ENCODE results near the gene PRKCA.

PRKCA gene

DNA sequence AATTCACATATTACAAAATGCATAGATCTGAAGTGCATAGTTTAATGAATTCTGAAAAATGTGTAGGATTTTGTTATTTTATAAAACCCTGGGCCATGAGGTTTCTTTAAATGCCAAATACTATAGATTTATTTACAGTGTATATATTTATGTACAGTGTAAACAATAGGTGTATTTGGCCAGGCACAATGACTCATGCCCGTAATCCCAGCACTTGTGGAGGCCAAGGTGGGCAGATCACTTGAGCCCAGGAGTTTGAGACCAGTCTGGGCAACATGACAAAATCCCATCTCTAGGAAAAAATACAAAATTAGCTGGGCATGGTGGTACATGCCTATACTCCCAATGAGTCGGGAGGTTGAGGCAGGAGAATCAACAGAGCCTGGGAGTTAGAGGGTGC lies 249.4 kb downstream of the PRKCA start:
- DNase-seq, result no peak

DNA sequence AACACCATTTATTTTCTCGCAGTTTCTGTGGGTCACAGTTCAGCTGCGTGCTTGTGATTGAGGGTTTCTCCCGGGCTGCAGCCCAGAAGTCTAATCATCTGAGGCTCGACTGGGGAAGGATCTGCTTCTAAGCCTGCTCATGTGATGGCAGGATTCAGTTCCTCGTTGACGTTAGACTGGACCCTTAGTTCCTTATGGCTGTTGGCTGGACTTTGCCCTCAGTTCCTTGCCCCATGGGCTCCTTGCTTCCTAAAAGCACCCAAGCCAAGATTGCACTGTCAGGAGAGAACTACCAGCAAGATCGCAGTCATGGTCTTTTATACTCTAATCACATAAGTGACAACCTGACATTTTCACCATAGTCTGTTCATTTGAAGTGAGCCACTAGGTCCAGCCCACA lies 250.0 kb downstream of the PRKCA start:
- no peak for DNase-seq

DNA sequence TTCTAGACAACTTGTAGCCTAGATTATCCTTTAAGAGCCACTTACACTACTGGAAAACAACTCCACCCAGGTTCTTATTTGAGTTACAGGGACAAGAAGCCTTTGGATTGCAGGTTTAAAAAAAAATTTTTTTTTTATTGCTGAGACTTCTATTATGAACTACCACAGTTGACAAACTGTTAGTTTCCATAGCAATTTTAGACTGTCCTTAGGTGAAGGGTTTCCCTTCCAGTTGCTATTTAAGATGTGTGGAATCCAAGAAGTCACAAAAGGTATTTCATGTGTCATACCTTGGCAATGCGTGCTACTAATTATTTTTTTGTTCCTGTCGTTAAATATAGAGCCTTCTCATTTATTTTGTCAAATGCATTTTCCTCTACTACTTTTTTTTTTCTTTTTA lies 253.2 kb downstream of the PRKCA start:
- DNase-seq, result no peak

DNA sequence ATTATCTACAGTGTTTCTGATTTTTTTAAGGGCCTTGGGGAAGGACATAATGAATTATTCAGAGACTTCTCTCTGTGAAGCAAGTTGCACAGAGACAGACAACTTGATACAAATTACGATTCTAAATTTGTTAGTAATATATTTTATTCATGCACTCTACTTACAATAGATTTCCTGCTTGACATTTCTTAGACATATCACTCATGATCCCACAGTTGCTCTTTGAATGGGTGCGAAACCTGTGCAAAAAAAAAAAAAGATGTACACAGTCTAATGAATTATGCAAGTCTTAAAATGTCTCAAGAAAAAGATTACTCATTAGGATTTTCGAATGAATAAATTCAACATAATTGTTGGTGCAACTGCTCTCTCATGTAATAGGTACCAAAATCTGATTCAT lies 254.8 kb downstream of the PRKCA start:
- DNase-seq, result no peak

DNA sequence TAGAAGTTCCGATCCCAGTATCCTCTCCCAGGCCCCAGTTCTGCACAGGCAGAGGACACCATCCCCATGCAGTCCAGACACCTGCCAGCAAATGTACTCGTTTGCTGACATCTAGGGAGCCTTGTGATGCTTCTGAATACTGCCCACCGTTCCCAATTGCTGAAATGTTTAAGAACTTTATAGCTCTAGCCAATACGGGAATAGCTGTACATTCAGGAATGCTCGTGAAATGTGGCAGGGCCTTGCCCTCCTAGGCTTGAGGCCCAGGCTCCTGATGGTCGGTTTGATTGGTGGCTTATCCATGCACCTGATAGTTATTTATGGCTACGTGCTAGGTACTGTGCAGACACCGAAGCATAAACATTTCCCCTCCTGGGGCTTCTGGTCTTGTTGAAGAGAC lies 255.5 kb downstream of the PRKCA start:
- no peak for DNase-seq

DNA sequence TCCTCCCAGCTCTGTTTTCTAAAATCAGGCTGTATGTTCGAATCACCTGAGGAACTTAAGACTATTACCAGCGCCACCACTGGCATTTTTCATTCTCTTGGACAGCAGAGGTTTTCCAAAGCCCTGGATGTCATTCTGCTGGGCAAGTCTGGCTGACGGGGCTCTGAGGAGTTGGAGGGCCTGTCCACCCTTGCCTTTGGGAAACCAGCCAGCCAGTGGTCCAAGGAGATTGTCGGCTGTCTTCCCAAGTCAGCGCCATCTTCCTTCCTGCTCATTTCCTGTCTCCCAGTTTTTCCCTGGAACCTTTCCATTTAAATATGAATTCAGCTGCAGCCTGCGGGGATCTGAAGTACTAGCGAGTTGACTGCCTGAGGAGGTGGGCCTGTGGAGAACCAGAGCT lies 258.3 kb downstream of the PRKCA start:
- no peak for DNase-seq

DNA sequence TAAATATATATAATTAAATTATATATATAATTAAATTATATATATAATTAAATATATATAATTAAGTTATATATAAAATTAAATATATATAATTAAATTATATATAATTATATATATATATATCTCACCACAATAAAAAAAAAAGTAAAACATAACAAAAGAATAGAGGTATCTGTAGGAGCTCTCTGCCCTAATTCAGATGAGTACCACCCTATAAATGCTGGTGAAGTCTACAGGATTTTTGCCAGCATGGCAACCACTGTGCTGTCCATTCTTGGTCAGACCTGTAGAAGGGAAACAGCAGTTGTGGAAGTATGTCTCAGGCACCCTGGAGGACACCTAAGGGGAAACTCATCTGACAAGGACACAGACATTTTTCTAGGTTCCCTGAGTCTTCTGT lies 259.7 kb downstream of the PRKCA start:
- DNase-seq, result peak; percentile 31

DNA sequence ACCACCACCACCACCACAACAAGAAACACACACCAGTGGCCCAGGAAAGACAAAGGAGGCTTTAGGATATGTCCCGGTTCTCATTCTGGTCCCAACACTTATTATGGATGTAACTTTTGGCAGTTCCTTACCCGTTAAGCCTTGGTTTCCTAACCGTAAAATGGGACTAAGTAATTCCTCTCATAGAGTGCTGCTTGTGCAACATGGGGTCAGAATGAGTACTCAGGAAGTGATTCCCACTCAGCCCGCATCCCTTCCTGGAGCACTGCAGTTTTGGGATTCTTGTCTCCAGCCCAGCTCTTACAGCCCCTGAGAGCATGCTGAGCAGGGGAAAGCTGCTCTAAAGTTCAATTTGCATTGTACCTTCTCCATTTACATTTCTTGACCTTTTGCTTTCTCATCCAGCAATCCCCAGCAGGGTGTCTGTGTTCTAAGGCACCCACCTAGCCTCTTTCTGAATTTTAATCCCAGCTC lies 262.6 kb downstream of the PRKCA start:
- DNase-seq, result peak; percentile 58

DNA sequence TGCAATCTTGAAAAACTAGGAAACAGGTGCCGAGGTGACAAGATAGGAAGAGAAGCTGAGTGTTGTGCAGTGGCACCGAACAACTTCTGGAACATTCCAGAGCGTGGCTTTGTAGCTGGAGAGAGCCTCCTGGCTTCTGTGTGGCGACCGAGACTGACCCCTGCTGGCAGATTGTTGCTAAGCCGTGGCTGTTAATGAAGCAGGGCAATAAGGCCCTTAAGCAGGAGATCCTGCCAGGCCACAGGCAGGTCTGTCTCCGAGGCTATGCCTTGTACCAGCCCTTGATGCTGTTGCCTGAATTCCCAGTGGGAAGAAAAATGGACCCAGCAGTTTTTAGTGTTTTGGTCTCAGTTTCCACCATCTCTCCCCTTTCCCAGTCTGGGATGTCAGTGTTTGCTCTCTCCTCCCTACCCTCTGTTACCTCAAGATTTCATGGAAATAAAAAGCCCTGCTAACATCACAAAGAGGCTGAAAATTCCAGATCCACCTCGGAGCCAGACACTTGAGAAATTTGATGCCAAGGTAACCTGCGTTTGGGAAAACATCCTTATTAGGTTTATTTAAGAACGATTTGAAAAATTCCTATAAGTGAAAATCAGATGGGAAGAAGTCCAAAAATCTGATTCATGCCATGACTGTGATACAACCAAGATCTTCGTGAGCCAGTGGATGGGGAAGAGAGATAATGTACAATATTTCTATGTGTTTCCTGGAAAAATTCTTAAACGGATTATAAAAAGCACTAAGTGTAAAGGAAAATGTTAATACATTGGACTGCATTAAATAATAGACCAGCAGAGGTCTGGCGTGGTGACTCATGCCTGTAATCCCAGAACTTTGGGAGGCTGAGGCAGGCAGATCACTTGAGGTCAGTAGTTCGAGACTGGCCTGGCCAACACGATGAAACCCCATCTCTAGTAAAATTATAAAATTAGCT lies 265.1 kb downstream of the PRKCA start:
- DNase-seq, result peak; percentile 79

DNA sequence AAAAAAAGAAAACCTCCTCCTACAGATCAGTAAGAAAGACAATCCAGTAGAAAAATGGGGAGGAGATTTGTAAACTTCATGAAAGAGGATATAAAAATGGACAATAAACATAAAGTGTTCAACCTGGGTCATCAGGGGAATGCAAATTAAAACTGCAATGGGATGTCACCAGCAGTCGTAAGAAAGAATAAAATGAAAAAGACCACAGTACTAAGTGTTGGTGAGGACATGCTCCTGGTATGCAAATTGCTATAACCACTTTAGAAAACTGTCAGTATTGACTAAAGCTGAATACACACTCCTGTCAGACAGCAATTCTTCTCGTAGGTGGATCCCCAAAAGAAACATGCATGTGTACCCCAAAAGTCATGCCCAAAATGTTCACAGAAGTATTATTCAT lies 267.2 kb downstream of the PRKCA start:
- no peak for DNase-seq

DNA sequence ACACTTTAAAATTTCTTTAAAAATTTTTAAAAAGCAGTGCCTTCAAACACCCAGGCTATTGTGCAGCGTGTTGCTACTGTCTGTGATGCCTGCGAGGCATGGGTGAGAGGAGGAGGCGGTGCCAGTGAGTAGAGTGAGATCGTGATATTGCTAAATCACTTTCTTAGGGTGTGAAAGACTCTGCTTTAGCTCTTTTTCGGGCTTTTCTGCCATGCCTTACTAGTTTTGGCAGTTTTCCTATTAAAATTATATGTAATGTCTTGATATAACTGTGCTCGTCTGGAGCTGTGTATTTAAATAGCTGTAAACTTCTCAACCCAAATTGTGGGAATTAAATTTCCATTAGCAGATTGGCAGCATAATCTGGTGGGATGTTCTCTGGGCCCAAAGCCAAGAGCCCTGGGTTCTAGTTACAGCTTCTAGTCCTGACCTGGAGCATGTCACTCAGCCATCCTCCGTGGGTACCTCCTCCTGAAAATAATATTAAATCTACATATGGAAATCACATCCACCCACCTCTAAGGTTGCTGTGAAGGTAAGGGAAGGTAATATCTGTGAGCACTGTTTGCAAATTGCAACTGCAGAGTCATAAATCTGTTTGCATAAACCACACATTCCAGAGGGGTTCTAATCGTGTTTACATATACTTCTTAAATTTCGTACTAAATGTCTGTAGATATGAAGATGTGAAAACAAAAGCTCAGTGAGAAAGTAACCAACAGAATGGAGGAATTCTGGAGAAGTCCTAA lies 268.2 kb downstream of the PRKCA start:
- DNase-seq, result peak; percentile 79

DNA sequence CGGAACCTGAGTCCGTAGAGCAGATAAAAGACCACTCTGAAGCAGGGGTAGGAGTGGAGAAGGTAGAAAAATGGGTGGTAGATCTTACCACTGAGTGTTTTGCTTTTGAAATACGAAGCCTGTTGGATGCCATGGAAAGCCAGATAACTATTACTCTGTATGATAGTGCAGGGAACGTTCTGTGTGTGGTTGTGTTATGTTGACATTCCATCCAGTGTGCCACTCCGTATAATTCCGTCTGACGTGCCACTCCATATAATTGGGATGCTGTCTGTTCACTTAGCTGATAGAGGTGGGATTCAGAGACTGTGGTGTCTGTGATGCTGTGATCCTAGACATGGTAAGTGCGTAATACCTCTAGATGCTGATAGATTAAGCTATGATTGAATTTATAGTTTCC lies 269.3 kb downstream of the PRKCA start:
- DNase-seq, result no peak

DNA sequence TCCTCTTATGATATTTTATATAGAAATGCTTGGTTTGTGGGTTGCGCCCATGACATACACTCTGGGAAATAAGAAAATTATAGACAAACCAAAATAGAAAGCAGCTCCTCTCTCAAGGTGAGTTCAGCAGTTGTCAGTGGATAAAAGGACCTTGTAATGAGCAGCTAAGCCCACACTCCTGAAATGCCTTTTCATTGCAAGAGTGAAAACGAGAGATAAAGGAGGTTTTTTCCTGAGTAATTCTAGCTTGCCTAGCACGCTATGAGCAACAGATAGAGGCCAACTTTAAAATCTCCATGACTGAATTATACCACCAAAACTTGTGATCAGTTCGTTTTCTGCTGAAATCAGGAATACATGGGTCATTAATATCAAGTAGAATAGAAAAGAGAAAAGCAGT lies 270.7 kb downstream of the PRKCA start:
- no peak for DNase-seq

DNA sequence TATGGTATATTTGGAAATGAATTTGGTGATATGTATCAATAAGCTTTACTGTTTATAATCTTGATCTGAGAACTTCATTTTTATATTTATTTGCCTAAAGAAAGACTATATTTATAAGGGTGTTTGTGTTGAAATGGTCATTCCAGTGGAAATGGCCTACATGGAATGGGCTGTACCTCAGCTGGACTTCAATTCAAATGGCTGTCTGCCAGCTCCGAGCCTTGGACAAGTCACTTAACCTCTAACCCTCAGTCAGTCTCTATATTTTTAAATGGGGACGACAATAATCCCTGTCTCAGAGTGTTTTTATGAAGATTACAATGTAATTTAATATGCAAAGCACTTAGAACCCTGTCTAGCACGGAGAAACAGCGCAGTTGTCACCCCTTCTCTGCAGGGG lies 271.7 kb downstream of the PRKCA start:
- peak; percentile 50 for DNase-seq

DNA sequence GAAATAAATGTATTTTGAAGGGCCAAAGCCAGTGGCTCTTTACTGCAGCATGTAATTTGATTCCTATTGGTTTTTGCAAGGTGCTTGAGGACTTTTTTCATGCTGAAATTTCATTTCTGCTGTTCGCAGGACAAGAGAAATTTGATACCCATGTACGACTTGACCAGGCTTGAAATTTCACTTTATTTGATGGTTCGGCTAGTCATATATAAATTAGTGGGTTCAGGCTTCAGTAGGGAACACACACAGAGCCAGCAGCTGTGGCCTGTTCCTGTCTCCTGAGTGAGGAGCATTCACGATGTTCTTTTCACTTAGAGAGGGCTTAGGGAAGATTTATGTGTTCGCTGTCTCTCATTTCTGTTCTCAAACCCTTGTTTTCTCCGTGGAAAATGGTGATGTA lies 274.1 kb downstream of the PRKCA start:
- DNase-seq, result peak; percentile 87

DNA sequence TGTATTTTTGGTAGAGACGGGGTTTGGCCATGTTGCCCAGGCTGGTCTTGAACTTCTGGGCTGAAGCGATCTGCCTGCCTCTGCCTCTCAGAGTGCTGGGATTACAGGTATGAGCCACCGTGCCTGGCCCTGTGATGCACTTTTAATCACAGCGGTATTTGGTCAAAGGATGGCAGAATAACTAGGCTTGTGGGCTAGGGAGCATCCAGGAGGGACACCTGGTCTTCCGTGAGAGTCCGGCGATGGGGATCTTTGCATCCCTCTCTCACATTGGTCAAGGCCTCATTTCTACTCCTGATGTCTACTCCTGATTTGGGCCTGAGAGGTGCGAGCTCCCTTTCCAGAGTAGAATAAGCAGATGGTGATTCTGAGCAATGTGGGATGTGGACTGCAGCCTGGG lies 274.6 kb downstream of the PRKCA start:
- DNase-seq, result no peak

DNA sequence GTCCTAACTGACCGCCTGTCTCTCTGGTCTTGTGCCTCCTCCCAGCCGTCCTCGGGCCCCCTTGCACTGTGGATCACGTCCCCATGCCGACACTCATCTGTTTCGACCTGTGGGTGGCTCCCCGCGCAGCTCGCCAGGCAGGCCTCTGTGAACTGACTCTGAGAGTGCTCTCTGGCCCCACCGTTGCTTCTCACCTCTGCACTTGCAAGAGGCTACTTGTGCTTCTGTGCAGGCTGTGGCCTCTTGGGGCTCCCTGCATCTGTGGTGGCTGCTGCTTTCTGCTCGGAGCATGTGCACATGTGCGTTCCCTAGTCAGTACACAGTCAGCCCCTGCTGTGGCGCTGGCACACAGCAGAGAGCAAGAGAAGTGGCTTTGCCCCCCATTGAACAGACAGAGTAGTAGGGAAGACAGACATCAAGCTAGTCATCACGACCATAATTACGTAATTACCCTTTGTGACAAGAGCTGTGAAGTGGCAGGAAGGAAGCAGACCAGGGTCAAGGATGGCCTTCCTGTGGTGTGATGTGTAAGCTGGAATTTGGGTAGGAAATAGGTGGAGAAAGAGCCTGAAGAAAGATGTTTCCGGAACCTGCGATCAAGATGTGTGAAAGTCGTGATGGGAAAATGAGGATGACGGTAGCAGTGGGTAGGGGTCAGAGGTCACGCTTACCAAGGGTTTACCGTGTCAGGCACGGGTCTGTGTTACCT lies 276.5 kb downstream of the PRKCA start:
- peak; percentile 66 for DNase-seq

DNA sequence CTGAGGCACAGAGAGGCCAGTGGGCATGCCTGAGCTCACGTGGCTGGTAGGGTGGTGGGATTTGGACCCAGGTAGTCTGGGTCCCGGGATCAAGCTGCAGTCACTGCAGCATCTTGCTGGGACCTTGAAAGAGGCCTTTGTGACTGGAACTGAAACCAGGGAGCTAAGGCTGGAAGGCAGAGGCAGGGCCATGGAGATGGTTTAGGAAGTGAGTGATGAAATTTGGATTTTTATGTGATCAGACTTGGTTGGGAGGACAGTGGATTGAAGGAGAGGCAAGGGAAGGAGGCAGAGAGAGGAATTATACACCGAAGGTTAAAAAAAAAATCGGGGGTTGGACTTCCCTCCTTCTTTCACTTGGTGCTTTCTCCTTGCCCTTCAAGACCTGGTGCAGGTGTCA lies 277.1 kb downstream of the PRKCA start:
- DNase-seq, result no peak

DNA sequence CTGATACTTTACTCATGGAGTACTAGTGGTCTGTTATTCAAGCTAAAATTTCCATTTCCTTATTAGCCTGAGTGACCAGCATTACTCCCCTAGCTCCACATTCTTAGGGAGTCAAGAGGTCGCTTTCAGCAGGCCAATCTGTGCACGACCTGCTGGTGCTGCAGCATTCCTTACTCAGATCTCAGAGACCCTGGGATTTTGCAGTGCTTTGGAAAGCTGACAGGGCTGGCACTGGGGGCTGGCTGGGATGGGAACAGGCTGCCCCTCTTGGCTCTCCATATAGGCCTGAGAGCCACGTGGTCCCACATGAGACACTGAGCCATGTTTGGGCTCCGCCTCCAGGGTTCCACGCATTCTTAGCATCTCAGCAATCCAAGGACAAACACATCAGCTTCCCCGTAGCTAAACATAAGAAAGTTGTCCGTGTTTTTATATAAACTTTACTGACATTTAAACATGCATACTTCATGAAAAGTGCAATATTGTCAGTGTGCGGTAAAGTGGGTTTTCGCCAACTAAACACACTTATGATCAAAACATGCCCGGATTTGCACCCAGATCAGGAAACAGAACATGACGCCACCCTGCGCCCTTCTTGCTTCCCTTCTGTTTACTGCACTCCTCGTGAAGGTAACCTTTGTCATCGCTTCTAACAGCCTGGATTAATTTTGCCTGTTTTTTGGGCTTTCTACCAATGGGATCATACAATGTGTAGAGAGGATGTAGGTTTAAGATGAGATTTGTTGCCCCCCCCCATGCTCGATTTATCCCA lies 278.0 kb downstream of the PRKCA start:
- no peak for DNase-seq

DNA sequence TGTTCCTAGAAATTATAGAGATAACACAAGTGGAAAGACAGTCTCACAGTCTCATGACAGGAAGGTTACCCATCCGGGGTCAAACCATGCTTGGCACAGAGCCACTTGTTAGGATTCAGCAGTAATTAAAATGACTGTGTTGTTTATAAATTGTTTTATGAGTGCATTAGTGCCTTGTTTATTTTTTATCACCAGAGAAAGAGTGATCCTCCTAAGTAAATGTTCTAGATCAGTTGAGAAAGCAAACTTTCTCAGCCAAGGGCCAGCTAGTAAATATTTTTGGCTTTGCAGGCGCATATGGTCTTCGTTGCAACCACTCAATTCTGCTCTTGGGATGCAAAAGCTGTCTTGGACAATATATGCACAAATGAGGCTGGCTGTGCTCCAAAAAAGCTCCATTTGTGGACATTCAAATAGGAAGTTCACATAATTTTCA lies 278.6 kb downstream of the PRKCA start:
- peak; percentile 76 for DNase-seq

DNA sequence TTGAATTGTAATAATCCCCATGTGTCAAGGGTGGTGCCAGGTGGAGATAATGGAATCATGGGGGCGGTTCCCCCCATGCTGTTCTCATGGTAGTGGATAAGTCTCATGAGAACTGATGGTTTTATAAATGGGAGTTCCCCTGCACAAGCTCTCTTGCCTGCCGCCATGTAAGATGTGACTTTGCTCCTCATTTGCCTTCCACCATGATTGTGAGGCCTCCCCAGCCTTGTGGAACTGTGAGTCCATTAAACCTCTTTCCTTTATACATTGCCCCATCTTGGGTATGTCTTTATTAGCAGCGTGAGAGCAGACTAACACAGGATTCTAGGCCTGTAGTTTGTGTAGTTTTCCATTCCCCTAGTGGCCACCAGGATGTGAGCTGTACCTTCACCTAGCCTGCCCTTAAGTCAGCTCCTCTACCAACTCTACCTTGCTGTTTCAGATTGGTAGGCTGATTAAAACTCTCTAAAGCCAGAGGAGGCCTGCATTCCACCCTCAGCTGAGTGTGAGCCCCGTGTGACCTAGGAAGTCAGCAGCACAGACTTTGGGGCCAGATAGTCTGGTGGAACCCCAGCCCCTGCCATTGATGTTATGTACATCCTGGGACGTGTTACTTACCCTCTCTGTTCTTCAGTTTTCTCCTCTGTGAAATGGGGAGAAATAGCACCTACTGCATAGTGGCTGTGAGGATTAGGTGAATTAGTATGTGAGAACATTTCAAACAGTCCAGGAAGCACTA lies 280.1 kb downstream of the PRKCA start:
- DNase-seq, result no peak

Measured in NCI-H69 (cell line).